Calu3 (cell line): Measurements from ENCODE around the gene COL9A3. TPM values are rescaled to one million over a fixed set of nuclear protein-coding genes. Genes with fewer than 3 reads are reported as not detected.

Experiments
- BruUV-seq: library from RNA; stranded (reverse); fragments of 400-500 nt; replicated peaks from 2 replicates; lab custom pipeline; 2021; lab: Mats Ljungman, UMichigan
- CTCF ChIA-PET: fragments of 300-600 bp; sonication (Branson Sonifier 250); formaldehyde crosslinking; loops from one replicate; lab custom pipeline; 2022; ENCODE audit warnings: antibody characterized with exemption; lab: Charles Lee
- DNase-seq: peaks from one replicate; pipeline ENCODE4 v3.0.0; 2022
- H3K27ac Mint-ChIP-seq: one replicate; pipeline ENCODE4 v1.8.0; 2022; ENCODE audit warnings: mixed read lengths; ENCODE audit not compliant: unreplicated experiment
- H3K27me3 Mint-ChIP-seq: one replicate; pipeline ENCODE4 v1.8.0; 2022; ENCODE audit warnings: mixed read lengths; ENCODE audit not compliant: unreplicated experiment
- H3K36me3 Mint-ChIP-seq: one replicate; pipeline ENCODE4 v1.8.0; 2022; ENCODE audit warnings: mild to moderate bottlenecking, moderate library complexity, mixed read lengths; ENCODE audit not compliant: insufficient read depth, unreplicated experiment
- H3K4me1 Mint-ChIP-seq: one replicate; pipeline ENCODE4 v1.8.0; 2022; ENCODE audit warnings: mild to moderate bottlenecking, low read depth, mixed read lengths; ENCODE audit not compliant: unreplicated experiment
- H3K4me3 Mint-ChIP-seq: one replicate; pipeline ENCODE4 v1.8.0; 2022; ENCODE audit warnings: mild to moderate bottlenecking, low read depth, moderate library complexity, mixed read lengths; ENCODE audit not compliant: unreplicated experiment
- H3K9me3 Mint-ChIP-seq: one replicate; pipeline ENCODE4 v1.8.0; 2022; ENCODE audit warnings: low read depth, mixed read lengths; ENCODE audit not compliant: unreplicated experiment
- CTCF ChIP-seq: fragments of 200-600 bp; IDR thresholded peaks from one replicate; pipeline ENCODE4 v1.8.0; 2022; ENCODE audit warnings: antibody characterized with exemption; ENCODE audit not compliant: unreplicated experiment
- intact Hi-C: fragments of 100-400 bp; cut with micrococcal nuclease; formaldehyde crosslinking; loops from one replicate; pipeline ENCODE4 v1.10.0; 2022; ENCODE audit not compliant: unreplicated experiment
- total RNA-seq: library from RNA; stranded (reverse); gene quantifications from 2 replicates; pipeline ENCODE4 v1.2.3, GENCODE V29; 2022

Gene COL9A3
- total RNA-seq, 1 experiment from 2014 or later, result 2.7 TPM

- BruUV-seq, result no TSS peak
- H3K27ac Mint-ChIP-seq, result no peak overlapping the region
- TF ChIP-seq CTCF, result no peak
- H3K4me1 Mint-ChIP-seq, result peaks cover 23% of the 10 kb centered on the region
- intact Hi-C loops, result no loop called here
- H3K4me3 Mint-ChIP-seq, result no peak overlapping the region
- peaks cover 18% of the 10 kb centered on the region for H3K36me3 Mint-ChIP-seq
- no peak for DNase-seq
- peaks cover 48% of the 10 kb centered on the region for H3K27me3 Mint-ChIP-seq
- peaks cover 3% of the 10 kb centered on the region for H3K9me3 Mint-ChIP-seq
- CTCF ChIA-PET, result no interaction called here
Observed at GRCh38 chr20:62777528-62777830, 39.4 kb upstream of the COL9A3 start.

GRCh38 chr20:62778058-62778457 lies 38.8 kb upstream of the COL9A3 start:
- Mint-ChIP-seq H3K36me3 (peaks cover 18% of the 10 kb centered on the region), H3K4me1 (peaks cover 20% of the 10 kb centered on the region), H3K9me3 (peaks cover 3% of the 10 kb centered on the region), H3K4me3 (no peak overlapping the region), H3K27me3 (peaks cover 42% of the 10 kb centered on the region), H3K27ac (no peak overlapping the region)
- CTCF ChIA-PET, result no interaction called here
- DNase-seq, result no peak
- intact Hi-C loops, result no loop called here
- BruUV-seq, result no TSS peak
- no peak for TF ChIP-seq CTCF

- Mint-ChIP-seq H3K9me3 (peaks cover 3% of the 10 kb centered on the region), H3K27ac (no peak overlapping the region), H3K36me3 (peaks cover 17% of the 10 kb centered on the region), H3K4me1 (peaks cover 16% of the 10 kb centered on the region), H3K27me3 (peaks cover 34% of the 10 kb centered on the region), H3K4me3 (no peak overlapping the region)
- no TSS peak for BruUV-seq
- CTCF ChIA-PET, result interaction anchor here (0.6 to 0.8 kb wide), 2 partner anchors 10 to 234 kb away, joined by 4 read pairs; no protein-coding TSS in a partner anchor
- no peak for TF ChIP-seq CTCF
- intact Hi-C loops, result no loop called here
- DNase-seq, result no peak
Observed at GRCh38 chr20:62778601-62779416, 38.0 kb upstream of the COL9A3 start.

GRCh38 chr20:62779417-62779685 lies 37.5 kb upstream of the COL9A3 start:
- intact Hi-C loops, result no loop called here
- no peak overlapping the region for H3K27ac Mint-ChIP-seq
- BruUV-seq, result no TSS peak
- peaks cover 3% of the 10 kb centered on the region for H3K9me3 Mint-ChIP-seq
- CTCF ChIA-PET, result interaction anchor here (0.6 to 0.8 kb wide), 2 partner anchors 11 to 234 kb away, joined by 4 read pairs; no protein-coding TSS in a partner anchor
- H3K27me3 Mint-ChIP-seq, result peaks cover 29% of the 10 kb centered on the region
- TF ChIP-seq CTCF, result no peak
- H3K4me1 Mint-ChIP-seq, result peaks cover 16% of the 10 kb centered on the region
- DNase-seq, result no peak
- H3K4me3 Mint-ChIP-seq, result no peak overlapping the region
- peaks cover 12% of the 10 kb centered on the region for H3K36me3 Mint-ChIP-seq
